ENCODE measurements around the gene CXCR4.

- no peak for TF ChIP-seq USF2 (IDR thresholded peaks at IDR 0.05; ENCODE audit: low read depth, low read length)
- TF ChIP-seq, protein P1, sequence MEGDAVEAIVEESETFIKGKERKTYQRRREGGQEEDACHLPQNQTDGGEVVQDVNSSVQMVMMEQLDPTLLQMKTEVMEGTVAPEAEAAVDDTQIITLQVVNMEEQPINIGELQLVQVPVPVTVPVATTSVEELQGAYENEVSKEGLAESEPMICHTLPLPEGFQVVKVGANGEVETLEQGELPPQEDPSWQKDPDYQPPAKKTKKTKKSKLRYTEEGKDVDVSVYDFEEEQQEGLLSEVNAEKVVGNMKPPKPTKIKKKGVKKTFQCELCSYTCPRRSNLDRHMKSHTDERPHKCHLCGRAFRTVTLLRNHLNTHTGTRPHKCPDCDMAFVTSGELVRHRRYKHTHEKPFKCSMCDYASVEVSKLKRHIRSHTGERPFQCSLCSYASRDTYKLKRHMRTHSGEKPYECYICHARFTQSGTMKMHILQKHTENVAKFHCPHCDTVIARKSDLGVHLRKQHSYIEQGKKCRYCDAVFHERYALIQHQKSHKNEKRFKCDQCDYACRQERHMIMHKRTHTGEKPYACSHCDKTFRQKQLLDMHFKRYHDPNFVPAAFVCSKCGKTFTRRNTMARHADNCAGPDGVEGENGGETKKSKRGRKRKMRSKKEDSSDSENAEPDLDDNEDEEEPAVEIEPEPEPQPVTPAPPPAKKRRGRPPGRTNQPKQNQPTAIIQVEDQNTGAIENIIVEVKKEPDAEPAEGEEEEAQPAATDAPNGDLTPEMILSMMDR (conservative IDR thresholded peaks at IDR 0.05; ENCODE audit: low read depth, low read length), result no peak
- TF ChIP-seq POLR2A (IDR thresholded peaks at IDR 0.05; ENCODE audit: low read depth, low read length), result no peak
Observed at GRCh38 chr2:136093583-136093982, 24.4 kb downstream of the CXCR4 start.
